CD1c-positive myeloid dendritic cell (primary cell): ENCODE measurements around the gene IGSF11.
A peak's percentile ranks its signal among the peaks of the same experiment; 100 is the strongest.
"Not testable (repeated sequence)": the region's sequence is repeated elsewhere in the genome, so short reads cannot be mapped to it uniquely, and the experiment has no call there.

Source experiments
- DNase-seq: peaks from one replicate; pipeline ENCODE4 v3.0.0-alpha.2; 2016; ENCODE audit errors: extremely low spot score

IGSF11 gene, protein sequence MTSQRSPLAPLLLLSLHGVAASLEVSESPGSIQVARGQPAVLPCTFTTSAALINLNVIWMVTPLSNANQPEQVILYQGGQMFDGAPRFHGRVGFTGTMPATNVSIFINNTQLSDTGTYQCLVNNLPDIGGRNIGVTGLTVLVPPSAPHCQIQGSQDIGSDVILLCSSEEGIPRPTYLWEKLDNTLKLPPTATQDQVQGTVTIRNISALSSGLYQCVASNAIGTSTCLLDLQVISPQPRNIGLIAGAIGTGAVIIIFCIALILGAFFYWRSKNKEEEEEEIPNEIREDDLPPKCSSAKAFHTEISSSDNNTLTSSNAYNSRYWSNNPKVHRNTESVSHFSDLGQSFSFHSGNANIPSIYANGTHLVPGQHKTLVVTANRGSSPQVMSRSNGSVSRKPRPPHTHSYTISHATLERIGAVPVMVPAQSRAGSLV

DNA sequence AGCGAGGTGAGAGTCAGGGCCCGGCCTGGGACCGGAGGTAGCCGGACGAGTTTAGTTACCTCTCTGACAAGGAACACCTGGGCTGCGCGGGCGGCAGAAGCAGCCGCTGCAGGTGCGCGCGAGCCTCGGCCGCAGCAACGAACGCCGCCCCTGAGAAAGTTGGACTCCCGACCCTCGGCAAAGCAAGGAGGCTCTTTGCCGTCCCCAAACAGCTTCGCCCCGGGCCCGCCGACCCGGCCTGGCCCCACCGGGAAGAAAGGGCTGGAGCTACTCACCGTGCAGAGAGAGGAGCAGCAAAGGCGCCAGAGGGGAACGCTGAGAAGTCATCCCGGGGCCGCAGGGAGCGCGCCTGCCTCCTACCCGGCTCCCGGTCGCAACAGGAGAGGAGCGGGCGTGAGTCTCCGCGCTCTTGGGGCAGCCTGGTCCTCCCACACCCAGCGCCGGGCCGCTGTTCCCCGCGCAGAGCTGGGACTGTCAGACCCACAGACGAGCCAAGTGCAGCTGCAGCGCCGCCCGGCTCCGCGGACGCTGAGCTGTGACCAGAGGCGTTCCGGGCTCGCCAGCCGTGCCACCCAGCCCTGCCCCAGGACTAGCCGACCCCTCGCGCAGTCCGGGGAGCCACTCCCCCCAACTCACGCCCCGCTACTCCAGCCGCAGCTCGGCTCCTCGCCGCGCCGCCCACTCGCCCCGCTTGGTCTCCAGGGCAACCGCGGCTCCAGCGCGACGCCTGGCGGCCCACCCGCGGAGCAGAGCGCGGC lies at the start of gene IGSF11:
Gene IGSF11, minus strand, starts transcription at position 591 of the 758 bp plus-strand sequence. Its CDS starts 264 bp downstream, at position 327.
- peak; percentile 53 for DNase-seq

DNA sequence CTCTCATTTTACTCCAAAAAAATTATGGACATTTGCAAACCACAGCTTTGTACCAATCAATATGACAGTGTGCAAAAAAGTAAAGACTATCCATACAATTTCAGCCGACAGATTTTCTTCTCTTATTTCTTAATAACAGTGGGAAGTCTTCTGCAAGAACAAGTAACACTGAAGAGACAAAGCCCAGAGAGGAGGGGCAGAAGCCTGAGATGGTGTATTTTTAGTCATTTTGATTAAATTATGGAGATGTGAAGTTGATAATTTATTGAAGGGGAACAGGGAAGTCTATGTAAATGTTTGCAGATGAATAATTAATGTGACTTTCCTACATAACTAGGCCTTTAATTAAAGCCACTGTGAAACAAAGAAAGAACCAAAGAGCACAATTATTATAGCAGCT lies 45.7 kb upstream of the IGSF11 start:
- no peak for DNase-seq

DNA sequence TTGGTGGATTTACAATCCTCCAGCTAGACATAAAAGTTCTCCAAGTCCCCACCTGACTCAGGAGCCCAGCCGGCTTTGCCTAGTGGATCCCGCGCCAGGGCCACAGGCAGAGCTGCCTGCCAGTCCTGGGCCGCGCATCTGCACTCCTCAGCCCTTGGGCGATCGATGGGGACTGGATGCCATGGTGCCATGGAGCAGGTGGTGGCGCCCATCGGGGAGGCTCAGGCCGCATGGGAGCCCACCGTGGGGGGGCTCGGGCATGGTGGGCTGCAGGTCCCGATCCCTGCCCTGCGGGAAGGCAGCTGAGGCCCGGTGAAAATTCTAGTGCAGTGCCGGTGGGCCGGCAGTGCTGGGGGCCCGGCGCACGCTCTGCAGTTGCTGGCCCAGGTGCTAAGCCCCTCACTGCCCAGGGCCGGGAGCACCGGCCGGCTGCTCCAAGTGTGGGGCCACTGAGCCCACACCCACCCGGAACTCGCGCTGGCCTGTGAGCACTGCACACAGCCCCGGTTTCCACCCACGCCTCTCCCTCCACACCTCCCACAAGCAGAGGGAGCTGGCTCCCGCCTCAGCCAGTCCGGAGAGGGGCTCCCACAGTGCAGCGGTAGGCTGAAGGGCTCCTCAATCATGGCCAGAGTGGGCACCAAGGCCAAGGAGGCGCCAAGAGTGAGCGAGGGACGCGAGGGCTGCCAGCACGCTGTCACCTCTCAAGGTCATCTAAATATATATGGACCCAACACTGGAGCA lies 38.8 kb upstream of the IGSF11 start:
- no peak for DNase-seq

DNA sequence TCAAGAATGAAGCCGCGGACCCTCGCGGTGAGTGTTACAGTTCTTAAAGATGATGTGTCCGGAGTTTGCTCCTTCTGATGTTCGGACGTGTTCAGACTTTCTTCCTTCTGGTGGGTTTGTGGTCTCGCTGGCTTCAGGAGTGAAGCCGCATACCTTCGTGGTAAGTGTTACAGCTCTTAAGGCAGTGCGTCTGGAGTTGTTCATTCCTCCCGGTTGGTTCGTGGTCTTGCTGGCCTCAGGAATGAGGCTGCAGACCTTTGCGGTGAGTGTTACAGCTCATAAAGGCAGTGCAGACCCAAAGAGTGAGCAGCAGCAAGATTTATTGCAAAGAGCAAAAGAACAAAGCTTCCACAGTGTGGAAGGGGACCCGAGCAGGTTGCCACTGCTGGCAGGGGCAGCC lies 37.8 kb upstream of the IGSF11 start:
- DNase-seq: not testable (repeated sequence)

DNA sequence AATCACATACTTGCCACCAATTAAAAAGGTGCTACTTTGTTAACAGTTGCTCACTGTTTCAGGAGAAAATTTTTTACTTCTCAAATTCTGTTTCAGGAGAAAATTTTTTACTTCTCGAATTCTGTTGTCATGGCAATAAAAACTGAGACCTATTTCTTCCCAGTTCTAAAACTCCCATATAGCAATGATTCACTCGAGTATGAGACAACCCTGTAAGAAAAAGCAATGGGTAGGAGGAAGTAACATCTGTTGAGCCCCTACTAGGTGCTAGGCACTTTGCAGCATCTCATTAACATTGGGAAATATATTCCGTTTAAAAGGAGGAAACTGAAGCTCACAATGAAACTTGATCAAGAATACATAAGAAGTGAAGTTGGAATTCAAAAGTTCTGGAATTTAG lies 35.1 kb upstream of the IGSF11 start:
- DNase-seq: no peak

DNA sequence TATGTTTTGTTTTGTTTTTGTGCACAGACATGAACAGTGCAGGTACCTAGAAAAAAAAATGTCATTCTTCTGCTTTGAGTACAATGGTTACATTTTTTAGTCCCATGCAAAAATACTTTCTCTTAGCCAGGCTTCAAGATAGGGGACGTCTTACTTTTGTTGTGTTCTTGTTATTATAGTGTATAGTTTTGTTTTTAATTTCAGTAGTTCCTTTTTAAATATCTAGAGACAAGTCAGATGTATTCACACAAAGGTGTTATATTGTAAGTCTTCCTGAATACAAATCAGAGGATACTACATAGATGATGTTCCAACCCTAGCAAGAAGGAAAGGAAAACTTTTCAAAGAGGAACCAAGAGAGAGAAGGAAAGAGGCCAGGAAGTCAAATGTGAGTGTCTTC lies 28.8 kb upstream of the IGSF11 start:
- DNase-seq: no peak

DNA sequence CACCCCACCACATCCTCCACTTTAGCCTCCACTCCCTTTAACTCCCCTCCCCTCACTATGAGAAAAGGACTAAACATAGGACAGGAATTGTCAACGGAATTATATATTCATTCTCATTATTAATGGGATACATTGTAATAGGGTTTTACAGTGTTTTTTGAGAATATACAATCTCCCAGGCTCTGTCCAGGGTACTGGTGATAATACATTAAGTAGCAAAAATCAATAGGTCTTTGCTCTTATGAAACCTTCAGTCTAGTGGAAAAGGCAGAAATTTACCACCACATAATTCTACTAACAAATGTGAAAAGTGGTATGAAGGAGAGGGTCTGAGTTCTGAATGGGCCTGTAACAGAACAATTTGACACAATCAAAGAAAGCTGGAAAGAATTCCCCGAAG lies 28.2 kb upstream of the IGSF11 start:
- DNase-seq: no peak

DNA sequence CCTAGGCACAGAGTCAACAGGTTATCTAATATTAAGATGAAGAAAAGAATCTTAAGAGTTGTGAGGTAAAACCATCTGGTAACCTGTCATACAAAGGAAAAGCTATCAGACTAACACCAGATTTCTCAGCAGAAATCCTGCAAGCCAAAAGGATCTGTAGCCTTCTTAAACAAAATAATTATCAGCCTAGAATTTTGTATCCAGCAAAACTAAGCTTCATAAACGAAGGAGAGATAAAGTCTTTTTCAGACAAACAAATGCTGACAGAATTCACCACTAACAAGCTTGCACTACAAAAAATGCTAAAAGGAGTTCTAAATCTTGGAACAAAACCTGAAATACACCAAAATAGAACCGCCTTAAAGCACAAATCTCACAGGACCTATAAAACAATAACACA lies 9.9 kb upstream of the IGSF11 start:
- no peak for DNase-seq

DNA sequence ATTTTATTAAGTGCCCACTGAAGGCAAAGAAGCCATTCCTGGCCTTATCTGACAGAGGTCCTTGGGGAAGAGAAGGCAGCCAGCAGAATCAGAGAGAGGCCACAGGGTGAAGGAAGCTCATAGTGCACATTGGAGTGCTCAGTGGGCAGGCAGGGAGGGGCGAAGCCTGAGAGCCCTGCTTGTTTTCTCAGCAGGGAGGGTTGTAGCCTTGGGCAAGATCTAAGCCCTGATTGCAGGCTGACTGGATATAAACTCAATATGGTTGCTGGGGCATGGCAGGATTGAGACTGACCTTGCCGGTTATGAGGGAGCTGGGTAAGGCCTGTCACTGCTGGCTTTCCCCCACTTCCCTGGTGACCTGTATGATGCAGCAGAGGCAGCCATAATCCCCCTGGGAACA lies 7.5 kb upstream of the IGSF11 start:
- no peak for DNase-seq

DNA sequence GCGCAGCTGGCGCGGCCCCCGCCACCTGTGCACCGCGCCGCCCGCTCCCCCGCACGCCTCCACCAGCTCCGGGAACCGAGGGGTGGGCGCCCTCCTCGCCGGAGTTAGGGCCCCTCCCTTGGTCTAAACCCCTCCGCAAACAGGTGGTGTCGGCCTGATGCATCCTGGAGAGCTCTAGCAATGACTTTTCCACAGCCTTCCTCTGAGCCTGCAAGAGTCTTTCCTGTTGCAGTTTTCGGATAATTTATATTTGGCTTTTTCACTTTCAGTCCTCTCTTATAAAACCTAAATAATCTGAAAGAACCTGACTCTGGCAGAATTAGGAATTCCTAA lies 334 bp upstream of the IGSF11 start:
- DNase-seq: no peak

DNA sequence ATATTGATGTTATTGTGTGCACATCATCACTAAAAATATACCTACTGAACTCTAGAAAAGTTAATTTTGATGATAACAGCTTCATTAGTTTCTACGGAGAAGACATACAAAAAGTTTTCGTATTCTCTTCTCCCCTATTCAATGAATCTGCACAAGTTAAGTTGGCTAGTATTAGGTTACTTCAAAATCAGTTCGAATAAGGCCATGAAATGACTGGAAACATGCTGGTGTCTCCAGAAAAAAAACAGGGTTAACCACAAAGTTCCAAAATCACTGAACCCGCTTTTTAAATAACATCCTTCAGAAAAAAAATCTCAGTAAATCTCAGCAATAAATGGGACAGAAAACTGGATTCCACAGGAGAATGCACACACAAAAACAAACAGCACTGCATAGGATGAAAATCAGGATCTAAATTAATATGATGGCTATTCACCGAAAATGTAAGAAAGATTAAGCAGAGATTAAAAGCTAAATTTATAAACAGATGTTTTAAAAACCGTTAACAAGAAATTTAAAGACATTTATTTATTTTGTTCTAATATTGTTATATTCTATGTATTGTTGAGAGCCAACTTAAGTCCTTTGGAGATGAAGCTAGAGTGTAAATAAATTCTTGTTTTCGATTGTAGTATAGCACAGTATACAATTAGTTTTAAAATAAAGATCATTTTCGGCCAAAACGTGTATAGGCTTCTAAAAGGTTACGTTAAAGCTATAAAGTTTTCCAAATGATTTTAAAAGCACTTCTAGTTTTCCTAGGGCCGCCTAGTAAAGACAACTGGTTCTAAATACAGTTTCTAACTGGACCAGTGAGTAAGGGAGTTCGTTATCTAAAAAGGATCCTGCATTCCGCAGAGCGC lies 1.0 kb downstream of the IGSF11 start:
- DNase-seq: no peak

DNA sequence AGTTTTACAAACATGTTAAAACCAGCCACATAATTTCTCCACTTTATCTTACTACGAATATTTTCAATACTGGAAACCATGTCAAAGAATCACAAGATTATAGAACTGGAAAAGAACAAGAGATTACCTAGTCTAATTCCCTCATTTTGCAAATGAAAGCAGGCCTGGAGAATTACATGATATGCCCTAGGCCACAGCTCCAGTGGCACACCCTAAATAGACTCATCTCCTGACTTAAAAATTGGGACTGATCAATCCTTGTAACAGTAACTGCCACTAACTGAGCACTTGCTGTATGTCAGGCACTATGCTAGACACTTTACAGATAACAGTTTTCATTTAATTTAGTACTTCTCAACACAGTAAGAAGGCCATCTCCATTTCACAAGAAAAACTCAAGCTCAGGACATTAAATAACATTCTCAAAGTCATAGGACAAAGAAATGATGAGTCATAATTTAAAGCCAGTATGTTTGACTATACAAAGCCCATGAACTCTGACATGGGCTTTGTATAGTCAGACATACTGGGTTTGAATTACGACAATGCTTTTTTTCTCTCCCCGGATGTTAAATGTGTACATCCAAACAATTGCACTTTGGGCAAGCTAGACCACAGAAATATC lies 9.4 kb downstream of the IGSF11 start:
- no peak for DNase-seq

DNA sequence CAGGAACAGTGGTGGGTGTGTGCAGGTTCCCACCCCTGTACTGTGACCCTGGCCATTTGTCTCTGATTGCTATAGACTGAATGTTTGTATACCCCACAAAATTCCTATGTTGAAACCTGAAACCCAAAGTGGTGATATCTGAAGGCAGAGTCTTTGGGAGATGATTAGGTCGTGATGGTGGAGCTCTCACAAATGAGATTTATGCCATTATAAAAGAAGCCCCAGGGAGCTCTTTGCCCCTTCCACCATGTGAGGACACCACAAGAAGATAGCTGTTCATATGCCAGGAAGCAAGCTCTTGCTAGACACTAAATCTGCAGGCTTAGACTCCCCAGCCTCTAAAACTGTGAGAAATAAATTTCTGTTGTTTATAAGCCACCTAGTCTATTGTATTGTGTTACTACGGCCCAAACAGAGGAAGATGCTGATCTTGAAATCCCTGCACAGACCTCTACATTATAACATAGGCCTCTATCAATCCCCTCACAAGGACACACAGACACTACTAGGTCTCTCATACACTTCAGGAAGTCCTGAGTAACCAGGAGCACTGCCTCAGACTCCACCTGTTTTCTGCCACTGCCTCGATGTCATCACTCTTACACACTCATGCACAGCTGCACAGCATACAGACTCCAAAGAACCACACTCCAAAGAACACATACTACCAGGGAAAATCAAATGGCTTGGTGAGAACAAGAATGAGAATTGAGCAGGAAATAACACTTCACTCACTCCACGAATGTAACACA lies 14.7 kb downstream of the IGSF11 start:
- no peak for DNase-seq

DNA sequence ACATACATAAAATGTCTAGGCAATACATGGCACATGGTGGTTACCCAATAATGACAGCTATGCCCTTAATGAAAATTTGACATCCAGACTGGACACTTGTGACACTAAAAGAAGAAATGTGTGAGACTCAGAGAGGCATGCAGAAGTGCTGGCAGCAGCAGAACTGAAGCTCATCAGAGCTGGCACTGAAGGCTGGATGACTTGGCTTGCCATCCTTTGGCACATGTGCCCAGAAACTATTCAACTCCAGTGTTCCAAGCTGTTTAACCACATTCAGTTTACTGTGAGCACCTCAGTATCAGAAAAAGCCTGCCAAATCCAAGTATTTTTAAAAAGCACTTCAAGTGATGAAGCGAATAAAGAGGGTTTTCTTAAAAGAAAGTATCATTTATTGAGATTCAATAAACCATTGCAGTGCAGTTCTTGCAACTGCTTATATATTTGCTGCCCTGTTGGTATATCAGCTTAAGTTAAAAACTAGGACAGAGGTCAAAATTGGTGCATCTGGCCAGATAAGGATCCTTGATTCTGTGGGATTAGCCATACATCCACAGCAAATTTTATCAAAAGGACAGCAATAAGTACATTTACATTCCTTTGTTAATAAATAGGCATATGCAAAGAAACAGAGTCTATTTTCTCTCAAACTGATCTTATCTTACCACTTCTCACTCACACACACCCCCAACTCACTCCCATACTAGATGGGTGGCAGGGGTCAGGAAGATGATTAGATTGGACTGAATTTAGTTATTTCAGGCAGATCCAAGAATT lies 15.8 kb downstream of the IGSF11 start:
- DNase-seq: no peak

DNA sequence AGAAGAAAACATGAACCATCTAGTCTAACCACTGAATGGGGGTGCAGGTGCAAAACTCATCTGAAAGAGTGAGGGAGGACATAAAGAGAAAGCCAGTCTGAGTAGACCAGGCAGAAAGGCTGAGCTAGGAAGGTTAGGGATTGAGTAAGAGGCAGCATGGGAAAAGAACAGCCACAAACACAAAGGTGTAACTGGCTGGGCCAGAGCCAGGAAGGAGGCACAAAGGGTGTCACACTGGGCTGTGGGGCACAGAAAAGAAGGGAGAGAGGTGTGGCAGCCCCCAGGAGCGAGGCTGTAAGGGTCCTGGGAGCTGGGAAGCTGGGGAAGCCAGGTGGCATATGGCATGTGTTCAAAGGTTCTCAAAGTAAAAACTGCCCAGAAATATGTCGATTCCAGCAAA lies 18.7 kb downstream of the IGSF11 start:
- DNase-seq: no peak

DNA sequence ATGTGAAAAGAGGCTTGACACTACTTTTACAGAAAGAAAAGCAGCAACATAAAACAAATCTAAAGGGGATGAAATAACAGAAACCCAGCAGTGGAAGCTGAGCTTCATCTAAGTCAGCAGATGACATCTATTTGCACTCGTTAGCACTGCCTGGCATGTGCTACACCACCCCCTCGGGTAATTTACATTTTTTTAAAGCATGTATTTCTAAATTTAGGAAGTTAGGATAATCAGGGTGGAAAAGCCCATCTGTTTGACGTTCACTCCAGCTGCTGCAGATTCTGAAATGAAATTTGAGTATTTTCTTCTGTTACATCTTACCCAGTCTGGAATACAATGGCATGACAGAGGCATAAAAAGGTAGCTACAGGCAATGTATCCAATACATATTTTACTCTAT lies 20.7 kb downstream of the IGSF11 start:
- DNase-seq: no peak

DNA sequence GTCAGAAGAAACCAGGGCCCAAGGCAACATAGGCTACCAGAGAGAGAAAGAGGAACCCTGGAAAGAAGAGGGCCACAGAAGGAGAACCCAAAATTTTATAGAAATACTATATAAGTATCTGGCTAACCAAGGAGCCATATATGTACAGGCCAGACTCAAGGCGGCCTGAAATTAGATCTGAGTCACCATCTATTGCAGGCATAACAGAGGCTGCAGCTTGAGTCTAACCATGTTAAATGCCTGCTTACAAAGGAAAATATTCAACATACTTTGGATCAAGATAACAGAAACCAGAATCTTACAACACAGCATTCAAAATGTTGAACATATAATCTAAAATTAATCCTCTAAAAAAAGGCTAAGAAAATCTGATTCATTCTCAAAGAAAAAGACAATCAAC lies 23.1 kb downstream of the IGSF11 start:
- no peak for DNase-seq

DNA sequence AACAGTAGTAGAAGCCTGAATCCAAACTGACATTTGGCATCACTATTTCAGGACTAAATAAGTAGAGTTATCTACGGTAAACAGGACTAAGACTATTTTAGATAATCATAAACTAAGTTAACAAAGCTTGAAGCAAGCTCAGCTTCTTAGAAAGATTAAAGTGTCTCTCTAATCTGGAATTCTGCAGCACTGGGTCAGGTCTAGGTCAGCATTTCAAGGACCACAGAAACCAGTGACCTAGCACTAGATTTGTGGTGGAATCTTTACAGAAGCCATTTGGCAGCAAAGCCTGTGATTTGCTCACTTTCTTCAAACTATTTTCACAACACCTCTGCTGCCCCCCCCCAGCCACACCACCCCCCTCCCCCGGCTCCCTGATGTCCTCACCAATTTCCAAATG lies 37.5 kb downstream of the IGSF11 start:
- DNase-seq: no peak

DNA sequence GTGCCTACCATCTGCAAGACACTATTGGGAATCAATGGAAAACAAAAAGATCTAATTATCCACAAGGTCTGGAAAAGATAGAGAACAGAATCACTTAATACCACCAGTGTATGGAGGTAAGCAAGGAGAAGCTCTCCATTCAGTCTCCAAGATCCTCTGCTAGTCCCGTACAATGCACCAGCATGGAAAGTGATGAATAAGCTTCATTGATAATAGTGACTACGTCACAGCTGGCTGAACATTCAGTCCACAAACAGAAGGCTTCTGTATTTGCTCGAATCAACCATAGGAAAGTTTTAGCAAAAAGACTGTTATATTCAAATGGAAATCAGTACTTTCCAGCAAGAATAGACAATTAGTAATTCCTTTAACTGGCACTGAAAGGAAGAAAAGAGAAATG lies 42.9 kb downstream of the IGSF11 start:
- DNase-seq: no peak
